Fibroblast of lung (primary cell): ENCODE data around the gene RPS21. TPM values are rescaled to one million over a fixed set of nuclear protein-coding genes. Genes with fewer than 3 reads are reported as not detected.

Experiments used
- DNase-seq, 2 donors: peaks; one replicate each; pipeline versions ENCODE4 v3.0.0 to v3.0.0-alpha.2; 2010; ENCODE audit warnings: low read depth in 2 of 2
- H2AFZ ChIP-seq: 2 replicates; pipeline ENCODE4 v1.5.1; 2012; ENCODE audit warnings: low read length, control low read depth, inconsistent platforms
- H3K27ac ChIP-seq: 2 replicates; pipeline ENCODE4 v1.5.1; 2011; ENCODE audit warnings: low read length, control low read depth; ENCODE audit not compliant: insufficient read depth
- H3K27me3 ChIP-seq: 2 replicates; pipeline ENCODE4 v1.5.1; 2011; ENCODE audit warnings: mild to moderate bottlenecking, low read length; ENCODE audit not compliant: control insufficient read depth, insufficient read depth
- H3K36me3 ChIP-seq: 2 replicates; pipeline ENCODE4 v1.5.1; 2011; ENCODE audit warnings: low read length; ENCODE audit not compliant: control insufficient read depth, insufficient read depth
- H3K4me1 ChIP-seq: 2 replicates; pipeline ENCODE4 v1.5.1; 2011; ENCODE audit warnings: low read length; ENCODE audit not compliant: control insufficient read depth, insufficient read depth; ENCODE audit errors: extremely low read depth
- H3K4me2 ChIP-seq: 2 replicates; pipeline ENCODE4 v1.5.1; 2011; ENCODE audit warnings: low read length, control low read depth; ENCODE audit not compliant: insufficient read depth; ENCODE audit errors: extremely low read depth
- H3K4me3 ChIP-seq, 4 experiments: fragments of 200-600 bp in 1 of 4; sonication (generic) in 1 of 4; replicated peaks in 1 of 4; 2 replicates each; pipeline ENCODE4 v1.5.1; 2011 to 2016; ENCODE audit warnings: low read length in 4 of 4, low read depth in 3 of 4, mild to moderate bottlenecking in 3 of 4, control low read depth in 2 of 4, inconsistent platforms in 1 of 4, mixed read lengths in 1 of 4; ENCODE audit not compliant: insufficient read depth in 1 of 4; ENCODE audit errors: control extremely low read depth in 1 of 4
- H3K79me2 ChIP-seq: 2 replicates; pipeline ENCODE4 v1.5.1; 2012; ENCODE audit warnings: mild to moderate bottlenecking, low read length, inconsistent platforms; ENCODE audit not compliant: control insufficient read depth, insufficient read depth
- H3K9ac ChIP-seq: 2 replicates; pipeline ENCODE4 v1.5.1; 2011; ENCODE audit warnings: mild to moderate bottlenecking, low read length, control low read depth; ENCODE audit not compliant: insufficient read depth
- H3K9me3 ChIP-seq: 2 replicates; pipeline ENCODE4 v1.5.1; 2012; ENCODE audit warnings: low read depth, low read length; ENCODE audit not compliant: control insufficient read depth, insufficient read depth
- H4K20me1 ChIP-seq: 2 replicates; pipeline ENCODE4 v1.5.1; 2011; ENCODE audit warnings: low read length; ENCODE audit not compliant: control insufficient read depth, insufficient read depth; ENCODE audit errors: extremely low read depth
- CTCF ChIP-seq, 2 donors: IDR thresholded peaks in 1 of 2; conservative IDR thresholded peaks in 1 of 2; 1 replicate in 1 of 2; 2 replicates in 1 of 2; pipeline ENCODE4 v1.5.1; 2011 to 2012; ENCODE audit warnings: low read length in 2 of 2, control low read depth in 1 of 2, inconsistent platforms in 1 of 2, low read depth in 1 of 2, mild to moderate bottlenecking in 1 of 2
- EZH2 ChIP-seq: IDR thresholded peaks from 2 replicates; pipeline ENCODE4 v1.5.1; 2012; ENCODE audit warnings: low read length, control low read depth, mild to moderate bottlenecking; ENCODE audit errors: missing control alignments
- polyA plus RNA-seq, 2 donors: library from polyadenylated mRNA; depleted of rRNA in 1 of 2; stranded (reverse) in 1 of 2; unstranded in 1 of 2; fragments of >200 nt; gene quantifications; 2 replicates each; pipeline ENCODE4 v1.2.1, GENCODE V29; 2011 to 2012; ENCODE audit warnings: missing spikeins in 1 of 2
- total RNA-seq: library from RNA; depleted of rRNA; stranded (reverse); fragments of >200 nt; gene quantifications from 2 replicates; pipeline ENCODE4 v1.2.1, GENCODE V29; 2014

Gene RPS21
- total and polyA plus RNA-seq, 2 donors (not counting 1 experiment from before 2014, with no cell fraction given) = 867 to 2,081 TPM

DNA sequence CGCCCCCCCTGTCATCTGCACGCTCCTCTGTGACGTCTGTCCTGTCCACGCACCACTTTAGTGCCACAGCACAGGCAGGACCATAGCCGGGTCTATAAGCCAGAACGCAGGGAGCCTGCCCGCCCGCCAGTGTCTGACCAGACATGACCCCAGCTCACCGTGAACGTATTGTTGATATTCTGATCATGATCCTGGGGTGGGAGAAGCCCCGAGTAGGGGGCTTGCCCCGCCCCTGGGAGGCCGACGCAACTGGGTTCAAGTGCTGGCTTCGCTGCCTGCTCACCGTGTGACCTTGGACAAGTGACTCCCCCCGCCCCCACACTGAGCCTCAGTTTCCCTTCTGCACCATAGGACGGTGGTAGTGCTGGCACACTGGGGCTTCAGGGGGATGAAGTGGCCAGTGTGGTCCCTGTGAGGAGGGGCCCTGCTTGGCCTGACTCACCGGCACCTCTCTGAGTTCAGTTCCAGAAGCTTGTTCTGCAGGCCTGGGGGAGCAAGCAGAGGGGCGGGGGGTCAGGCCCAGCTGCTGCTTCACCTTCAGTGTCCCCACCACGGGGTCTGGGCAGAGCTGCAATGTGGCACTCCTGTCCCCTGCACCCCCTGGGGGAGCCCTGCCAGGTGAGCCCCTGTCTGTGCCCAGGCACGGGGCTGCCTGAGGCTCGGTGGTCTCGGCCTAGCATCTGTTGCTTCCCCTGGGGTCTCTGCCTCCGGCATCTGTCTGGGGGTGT is 31.2 kb downstream of the RPS21 start:
- H3K9ac ChIP-seq = no peak overlapping the region
- H2AFZ ChIP-seq = no peak overlapping the region
- H3K36me3 ChIP-seq = no peaks in the 10 kb centered on the region
- no peaks in the 10 kb centered on the region for H3K27me3 ChIP-seq
- H3K9me3 ChIP-seq = no peaks in the 10 kb centered on the region
- no peak for DNase-seq
- no peaks in the 10 kb centered on the region for H3K4me1 ChIP-seq
- H3K27ac ChIP-seq = no peak overlapping the region
- no peak overlapping the region for H3K4me3 ChIP-seq
- TF ChIP-seq CTCF (conservative IDR thresholded peaks at IDR 0.05 in 1 of 2, IDR thresholded peaks at IDR 0.05 in 1 of 2; ENCODE audit: low read depth in 1 of 2, low read length in 2 of 2) = no peak
- H3K4me2 ChIP-seq = no peak overlapping the region
- H3K79me2 ChIP-seq = no peaks in the 10 kb centered on the region
- no peaks in the 10 kb centered on the region for H4K20me1 ChIP-seq

DNA sequence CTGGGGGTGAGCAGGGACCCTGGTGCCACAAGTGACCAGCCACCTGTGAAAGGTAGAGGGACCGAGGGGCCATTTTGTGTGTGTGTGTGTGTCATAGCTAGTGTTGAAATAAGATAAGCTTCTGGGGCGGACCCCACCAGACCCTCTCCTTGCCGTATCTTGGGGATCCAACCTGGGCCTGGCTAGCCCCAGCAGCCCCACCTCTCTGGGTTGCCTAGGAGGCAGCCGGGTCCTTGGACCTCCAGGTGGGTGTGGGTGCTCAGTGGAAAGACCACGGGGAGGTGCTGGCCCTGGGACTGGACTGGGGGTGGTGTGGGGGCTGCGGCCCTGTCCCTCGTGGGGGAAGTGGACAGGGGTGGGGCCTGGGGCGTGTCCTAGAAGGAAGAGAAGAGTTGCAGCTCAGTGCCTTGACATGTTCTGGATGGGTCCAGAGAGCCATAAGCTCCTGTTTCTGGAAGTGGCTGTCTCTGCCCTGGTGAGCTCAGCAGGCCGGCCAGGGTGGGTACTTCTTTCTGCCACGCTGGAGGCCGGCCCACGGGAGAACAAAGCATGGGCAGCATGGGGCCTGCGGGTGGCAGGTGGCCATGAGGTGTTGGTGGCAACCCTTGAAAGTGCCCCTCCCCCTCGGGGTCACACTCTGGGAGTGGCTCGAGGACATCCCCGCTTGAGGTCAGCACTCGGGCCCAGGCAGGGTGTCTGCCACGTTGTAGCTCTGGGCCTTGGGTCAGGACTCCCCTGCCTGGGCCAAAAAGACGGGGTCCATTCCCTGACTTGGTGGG is 32.0 kb downstream of the RPS21 start:
- no peak overlapping the region for H3K9ac ChIP-seq
- no peak overlapping the region for H2AFZ ChIP-seq
- H4K20me1 ChIP-seq = no peaks in the 10 kb centered on the region
- H3K27me3 ChIP-seq = no peaks in the 10 kb centered on the region
- H3K4me2 ChIP-seq = no peak overlapping the region
- no peak overlapping the region for H3K4me3 ChIP-seq
- H3K9me3 ChIP-seq = no peaks in the 10 kb centered on the region
- no peaks in the 10 kb centered on the region for H3K36me3 ChIP-seq
- H3K4me1 ChIP-seq = no peaks in the 10 kb centered on the region
- H3K79me2 ChIP-seq = no peaks in the 10 kb centered on the region
- DNase-seq = no peak
- no peak for TF ChIP-seq EZH2
- TF ChIP-seq CTCF (conservative IDR thresholded peaks at IDR 0.05 in 1 of 2, IDR thresholded peaks at IDR 0.05 in 1 of 2; ENCODE audit: low read depth in 1 of 2, low read length in 2 of 2) = no peak
- no peak overlapping the region for H3K27ac ChIP-seq

DNA sequence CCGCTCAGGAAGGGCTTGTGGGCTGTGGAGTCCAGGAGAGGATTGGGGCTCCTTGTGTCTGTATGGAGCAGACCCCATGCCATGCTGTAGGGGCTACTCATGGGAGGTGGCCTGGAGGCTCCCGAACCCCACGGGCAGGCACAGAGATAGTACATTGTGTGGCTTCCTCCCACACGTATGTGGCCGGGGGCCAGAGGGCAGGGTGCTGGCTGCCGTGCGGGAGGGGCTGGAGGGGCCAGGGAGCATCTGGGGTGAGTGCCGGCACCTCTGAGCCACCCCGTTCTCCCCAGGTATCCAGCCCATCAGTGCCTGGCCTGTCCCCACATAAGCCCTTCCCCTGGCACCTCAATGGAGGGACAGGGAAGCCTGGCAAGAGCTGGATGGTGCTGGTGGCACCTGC is 32.9 kb downstream of the RPS21 start:
- Histone ChIP-seq H3K4me2 (no peak overlapping the region), H3K36me3 (no peaks in the 10 kb centered on the region), H3K27me3 (no peaks in the 10 kb centered on the region), H3K4me3 (no peak overlapping the region), H2AFZ (no peak overlapping the region), H3K4me1 (no peaks in the 10 kb centered on the region), H4K20me1 (no peaks in the 10 kb centered on the region), H3K9me3 (no peaks in the 10 kb centered on the region), H3K79me2 (no peaks in the 10 kb centered on the region), H3K27ac (no peak overlapping the region), H3K9ac (no peak overlapping the region)
- TF ChIP-seq CTCF (conservative IDR thresholded peaks at IDR 0.05 in 1 of 2, IDR thresholded peaks at IDR 0.05 in 1 of 2; ENCODE audit: low read depth in 1 of 2, low read length in 2 of 2) (no peak), EZH2 (no peak)
- no peak for DNase-seq
